NCI-H345 (cell line): ENCODE data around the gene CRYBA2.

Experiments
- DNase-seq: peaks from one replicate; lab custom pipeline; 2025; lab: John Stamatoyannopoulos, UW

The CRYBA2 gene

GRCh38 chr2:218954541-218955300, 38.5 kb downstream of the CRYBA2 start:
- DNase-seq = no peak

GRCh38 chr2:218953366-218953954, 39.8 kb downstream of the CRYBA2 start:
- DNase-seq = no peak

GRCh38 chr2:218952160-218952559, 41.1 kb downstream of the CRYBA2 start:
- DNase-seq = no peak

GRCh38 chr2:218946621-218947020, 46.6 kb downstream of the CRYBA2 start:
- no peak for DNase-seq

- no peak for DNase-seq
These were observed 48.3 kb downstream of the CRYBA2 start for GRCh38 chr2:218944759-218945404.
